ENCODE data around the gene KCTD2. TPM values are rescaled to one million over a fixed set of nuclear protein-coding genes. Genes with fewer than 3 reads are reported as not detected.
A peak's percentile ranks its signal among the peaks of the same experiment; 100 is the strongest.

Gene KCTD2
- total and polyA plus RNA-seq, 2 donors: 15.4 to 29.1 TPM

DNA sequence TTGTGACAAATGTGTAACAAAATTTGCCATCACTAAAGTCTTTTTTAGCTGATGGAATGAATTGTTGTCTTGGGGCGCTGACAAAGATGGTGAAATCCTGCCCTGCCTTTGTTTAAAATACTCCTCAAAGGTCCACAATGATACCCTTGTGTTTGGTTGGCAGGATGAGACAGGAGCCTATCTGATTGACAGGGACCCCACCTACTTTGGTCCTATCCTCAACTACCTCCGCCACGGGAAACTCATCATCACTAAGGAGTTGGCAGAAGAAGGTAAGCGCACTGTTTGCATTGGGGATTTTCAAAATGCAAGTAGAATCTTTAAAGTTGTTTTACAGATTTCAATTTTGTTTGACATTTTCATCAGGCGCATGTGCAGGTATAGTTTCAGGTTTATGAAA is 2.0 kb downstream of the KCTD2 start:
- Histone ChIP-seq H3K4me1 (ENCODE audit: insufficient read depth) (no peaks in the 10 kb centered on the region), H3K4me3 (ENCODE audit: low read depth, low read length) (no peak overlapping the region), H3K36me3 (ENCODE audit: insufficient read depth) (peaks cover 2% of the 10 kb centered on the region), H3K27ac (ENCODE audit: low read depth) (no peak overlapping the region)
- DNase-seq (ENCODE audit: extremely low spot score): no peak
- 80% methylated on average over 5 of the region's 5 CpGs for WGBS

DNA sequence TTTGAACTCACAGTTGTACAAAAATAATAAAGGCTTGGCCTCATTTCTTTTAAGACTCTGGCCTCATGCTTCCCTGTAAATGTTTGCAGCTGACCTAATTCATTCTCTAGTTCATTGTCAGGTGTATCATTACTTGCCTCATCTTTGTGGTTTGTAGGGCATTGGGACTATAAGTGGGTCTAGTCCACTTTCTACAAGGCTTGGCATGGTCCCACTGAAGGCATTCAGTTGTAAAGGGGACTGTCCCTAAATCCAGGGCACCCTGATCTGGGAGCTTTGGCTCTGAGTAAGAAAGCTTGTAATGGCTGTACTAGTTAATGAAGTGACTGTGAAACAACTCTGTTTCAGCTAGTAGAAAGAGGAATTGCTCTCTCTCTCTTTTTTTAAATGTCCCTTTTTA is 2.7 kb downstream of the KCTD2 start:
- Histone ChIP-seq H3K4me3 (ENCODE audit: low read depth, low read length) (no peak overlapping the region), H3K36me3 (ENCODE audit: insufficient read depth) (peaks cover 2% of the 10 kb centered on the region), H3K4me1 (ENCODE audit: insufficient read depth) (no peaks in the 10 kb centered on the region), H3K27ac (ENCODE audit: low read depth) (no peak overlapping the region)
- DNase-seq (ENCODE audit: extremely low spot score): no peak

DNA sequence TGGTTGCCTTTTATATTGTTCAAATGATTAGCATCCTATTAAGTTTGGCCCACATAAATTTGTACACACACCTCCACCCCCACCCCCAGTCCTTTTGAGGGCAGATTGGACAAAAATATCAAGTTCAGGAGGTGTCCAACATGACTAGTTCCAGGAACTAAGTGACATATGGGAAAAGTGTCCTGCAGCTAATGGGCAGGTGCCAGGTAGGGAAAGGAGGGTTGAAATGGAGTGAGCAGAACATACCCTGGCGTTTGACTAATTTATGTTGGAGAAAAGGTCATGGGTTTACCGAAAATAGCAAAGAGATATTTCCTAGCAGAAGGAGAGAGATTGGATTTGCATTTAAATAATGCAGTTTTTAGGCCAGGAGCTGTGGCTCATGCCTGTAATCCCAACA is 4.9 kb downstream of the KCTD2 start:
- H3K36me3 ChIP-seq (ENCODE audit: insufficient read depth): peaks cover 2% of the 10 kb centered on the region
- no peak overlapping the region for H3K4me3 ChIP-seq (ENCODE audit: low read depth, low read length)
- no peak overlapping the region for H3K27ac ChIP-seq (ENCODE audit: low read depth)
- H3K4me1 ChIP-seq (ENCODE audit: insufficient read depth): no peaks in the 10 kb centered on the region
- DNase-seq (ENCODE audit: extremely low spot score): no peak
- WGBS: 79% methylated on average over 2 of the region's 2 CpGs

DNA sequence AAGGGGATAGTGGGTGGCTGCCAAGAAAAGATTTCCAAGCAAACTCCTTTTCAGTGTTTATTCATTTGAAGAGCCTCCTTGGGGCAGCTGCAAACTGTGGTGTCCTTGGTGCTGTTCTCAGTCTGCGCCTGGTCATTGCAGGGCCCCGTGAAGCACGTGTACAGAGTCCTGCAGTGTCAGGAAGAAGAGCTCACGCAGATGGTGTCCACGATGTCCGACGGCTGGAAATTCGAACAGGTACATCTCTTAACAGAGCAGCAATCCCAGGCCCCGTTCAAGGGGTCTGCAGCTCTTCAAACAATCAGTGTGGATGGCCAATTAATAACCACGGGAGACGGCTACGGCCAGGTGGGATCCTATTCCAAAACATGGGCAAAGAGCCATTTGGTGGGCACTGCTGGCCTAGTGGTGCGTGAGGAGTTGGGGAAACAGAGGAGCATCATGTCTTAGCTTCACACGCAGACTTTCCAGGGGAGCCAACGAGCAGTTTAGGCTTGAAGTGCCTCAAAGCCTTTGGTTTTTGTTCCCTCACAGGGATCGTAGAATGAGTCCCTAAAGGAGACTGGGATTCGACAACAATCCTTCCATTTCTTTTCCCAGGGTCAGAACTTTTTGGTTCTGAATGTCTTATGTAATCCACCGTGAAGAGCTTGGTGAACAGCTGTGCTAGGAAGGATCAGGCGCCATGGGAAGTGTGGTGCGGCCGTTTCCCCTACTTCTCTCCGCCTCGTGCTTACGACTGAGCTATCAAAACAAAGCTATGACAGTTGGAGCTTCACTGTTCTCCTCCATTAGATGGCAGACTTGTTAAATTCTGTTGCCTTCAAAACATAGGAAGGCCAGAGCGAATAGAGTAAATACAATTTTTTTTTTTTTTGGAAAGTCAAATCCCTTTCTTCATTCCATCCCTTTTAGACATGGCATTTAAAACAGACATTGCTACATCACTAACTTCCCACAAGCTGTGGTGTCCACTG is 12.6 kb downstream of the KCTD2 start:
- no peak for DNase-seq (ENCODE audit: extremely low spot score)
- no peak overlapping the region for H3K4me3 ChIP-seq (ENCODE audit: low read depth, low read length)
- H3K4me1 ChIP-seq (ENCODE audit: insufficient read depth): no peaks in the 10 kb centered on the region
- H3K27ac ChIP-seq (ENCODE audit: low read depth): peak overlapping the region; percentile 46
- no peaks in the 10 kb centered on the region for H3K36me3 ChIP-seq (ENCODE audit: insufficient read depth)
- WGBS: 59% methylated on average over 25 of the region's 25 CpGs

DNA sequence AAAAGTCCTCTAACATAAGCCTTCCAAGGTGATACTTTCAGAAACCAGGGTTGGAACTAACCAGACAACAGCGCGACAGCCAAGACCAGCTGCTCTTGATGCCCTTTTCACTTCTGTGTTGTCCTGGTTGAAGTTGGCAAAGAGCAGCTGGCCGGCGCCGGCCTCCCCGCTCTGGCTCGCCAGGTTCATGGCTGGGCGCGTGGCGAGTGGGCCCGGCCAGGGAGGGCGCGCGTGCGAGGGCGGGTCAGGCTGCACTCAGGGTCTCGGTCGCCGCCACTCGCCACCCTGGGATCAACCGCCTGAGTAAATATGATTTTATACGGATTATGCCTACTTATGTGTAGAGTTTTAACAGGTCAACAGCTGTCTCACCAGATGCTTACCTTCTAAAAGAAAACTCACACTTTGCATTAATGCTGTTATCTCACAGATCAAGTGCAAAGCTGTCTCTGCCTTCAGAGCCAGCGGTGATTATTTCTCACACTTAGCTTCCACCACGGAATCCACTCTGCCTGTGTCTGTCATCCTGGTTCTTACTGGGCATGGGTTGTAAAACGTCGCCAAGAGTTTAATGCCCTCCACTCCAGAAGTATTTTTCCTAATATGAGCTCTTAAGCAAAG is 13.5 kb downstream of the KCTD2 start:
- WGBS: 92% methylated on average over 26 of the region's 26 CpGs
- Histone ChIP-seq H3K27ac (ENCODE audit: low read depth) (no peak overlapping the region), H3K36me3 (ENCODE audit: insufficient read depth) (no peaks in the 10 kb centered on the region), H3K4me1 (ENCODE audit: insufficient read depth) (no peaks in the 10 kb centered on the region), H3K4me3 (ENCODE audit: low read depth, low read length) (no peak overlapping the region)
- no peak for DNase-seq (ENCODE audit: extremely low spot score)

DNA sequence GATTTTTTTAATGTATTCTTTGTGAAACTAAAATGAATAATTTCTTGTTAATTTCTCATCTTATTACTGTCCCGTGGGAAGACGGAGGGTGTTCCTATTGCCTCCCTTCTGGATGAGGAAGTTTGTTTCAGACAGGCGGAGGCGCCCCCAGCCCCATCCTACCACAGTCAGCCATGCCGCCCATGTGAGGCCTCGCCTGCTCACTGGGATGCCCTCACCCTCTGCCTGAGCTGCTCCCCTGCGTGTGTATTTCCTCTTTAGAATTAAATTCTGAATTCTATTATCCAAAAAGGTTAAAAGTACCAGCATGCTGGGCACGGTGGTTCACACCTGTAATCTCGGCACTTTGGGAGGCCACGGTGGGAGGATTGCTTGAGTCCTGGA is 14.0 kb downstream of the KCTD2 start:
- 95% methylated on average over 10 of the region's 10 CpGs for WGBS
- no peaks in the 10 kb centered on the region for H3K4me1 ChIP-seq (ENCODE audit: insufficient read depth)
- DNase-seq (ENCODE audit: extremely low spot score): no peak
- H3K27ac ChIP-seq (ENCODE audit: low read depth): no peak overlapping the region
- H3K4me3 ChIP-seq (ENCODE audit: low read depth, low read length): no peak overlapping the region
- no peaks in the 10 kb centered on the region for H3K36me3 ChIP-seq (ENCODE audit: insufficient read depth)

DNA sequence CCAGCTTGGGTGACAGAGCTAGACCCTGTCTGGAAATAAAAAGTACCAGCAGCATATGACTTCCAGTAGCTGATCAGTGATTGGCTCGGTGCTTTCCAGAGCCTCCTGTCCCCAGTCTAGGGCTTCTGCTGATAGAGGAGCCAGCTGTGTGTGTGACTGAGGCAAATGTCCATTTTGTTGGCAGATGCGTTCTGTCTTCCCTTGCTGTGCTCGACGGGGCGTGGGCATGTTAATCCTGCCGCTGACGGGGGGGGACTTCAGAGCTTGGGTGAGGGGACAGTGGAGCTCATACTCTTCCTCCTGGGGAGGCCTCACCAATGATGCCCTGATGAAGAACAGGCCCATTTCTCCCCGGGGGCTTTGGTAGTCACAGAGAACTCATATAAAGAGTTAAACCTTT is 14.6 kb downstream of the KCTD2 start:
- H3K36me3 ChIP-seq (ENCODE audit: insufficient read depth): no peaks in the 10 kb centered on the region
- WGBS: 82% methylated on average over 8 of the region's 8 CpGs
- H3K27ac ChIP-seq (ENCODE audit: low read depth): no peak overlapping the region

DNA sequence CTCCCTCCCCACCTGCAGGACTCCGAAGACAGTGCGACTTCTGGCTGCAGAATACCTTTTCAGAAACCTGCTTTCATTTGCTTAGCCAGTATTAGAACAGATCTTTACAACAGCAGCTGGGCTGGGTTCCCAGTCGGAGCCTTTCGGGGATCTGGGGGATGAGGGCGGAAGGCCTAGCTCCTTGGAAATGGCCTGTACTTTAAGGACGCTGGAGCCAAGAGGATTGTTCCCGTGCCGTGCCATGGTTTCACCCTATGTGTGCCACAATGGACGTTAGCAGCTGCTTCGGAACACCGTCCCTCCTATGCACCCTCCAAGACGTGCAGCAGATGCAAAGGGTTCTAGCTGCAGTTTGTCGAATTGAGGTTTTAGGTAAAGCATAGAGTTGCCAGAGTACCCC is 16.2 kb downstream of the KCTD2 start:
- H3K36me3 ChIP-seq (ENCODE audit: insufficient read depth): no peaks in the 10 kb centered on the region
- DNase-seq (ENCODE audit: extremely low spot score): no peak

More for the DNA sequence above, 14.6 kb downstream of the KCTD2 start:
- no peak overlapping the region for H3K4me3 ChIP-seq (ENCODE audit: low read depth, low read length)
- no peaks in the 10 kb centered on the region for H3K4me1 ChIP-seq (ENCODE audit: insufficient read depth)
- no peak for DNase-seq (ENCODE audit: extremely low spot score)

DNA sequence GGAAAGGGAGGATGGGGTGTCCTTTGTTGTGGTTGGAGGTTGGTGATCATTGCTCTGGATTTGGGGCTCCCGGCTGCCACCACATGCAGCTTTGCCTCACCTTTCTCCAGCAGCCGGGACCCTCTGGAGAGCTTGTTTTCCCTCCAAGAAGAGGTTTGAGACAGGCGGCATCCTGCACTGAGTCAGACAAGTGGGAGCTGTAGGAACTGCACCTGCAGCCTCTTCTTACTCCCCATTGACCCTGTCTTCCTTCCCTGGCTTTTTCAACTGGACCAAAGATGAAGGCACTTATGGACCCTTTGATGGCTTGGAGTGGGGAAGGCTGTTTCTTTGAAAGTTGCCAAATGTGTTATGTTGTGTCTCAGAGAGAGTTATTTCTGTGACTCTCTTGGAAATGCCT is 16.6 kb downstream of the KCTD2 start:
- Histone ChIP-seq H3K36me3 (ENCODE audit: insufficient read depth) (no peaks in the 10 kb centered on the region), H3K4me3 (ENCODE audit: low read depth, low read length) (no peak overlapping the region), H3K27ac (ENCODE audit: low read depth) (no peak overlapping the region), H3K4me1 (ENCODE audit: insufficient read depth) (no peaks in the 10 kb centered on the region)
- WGBS: 92% methylated on average over 3 of the region's 3 CpGs
- DNase-seq (ENCODE audit: extremely low spot score): no peak

More for the DNA sequence above, 16.2 kb downstream of the KCTD2 start:
- Histone ChIP-seq H3K4me1 (ENCODE audit: insufficient read depth) (no peaks in the 10 kb centered on the region), H3K4me3 (ENCODE audit: low read depth, low read length) (no peak overlapping the region), H3K27ac (ENCODE audit: low read depth) (no peak overlapping the region)
- 87% methylated on average over 13 of the region's 13 CpGs for whole genome bisulfite sequencing

DNA sequence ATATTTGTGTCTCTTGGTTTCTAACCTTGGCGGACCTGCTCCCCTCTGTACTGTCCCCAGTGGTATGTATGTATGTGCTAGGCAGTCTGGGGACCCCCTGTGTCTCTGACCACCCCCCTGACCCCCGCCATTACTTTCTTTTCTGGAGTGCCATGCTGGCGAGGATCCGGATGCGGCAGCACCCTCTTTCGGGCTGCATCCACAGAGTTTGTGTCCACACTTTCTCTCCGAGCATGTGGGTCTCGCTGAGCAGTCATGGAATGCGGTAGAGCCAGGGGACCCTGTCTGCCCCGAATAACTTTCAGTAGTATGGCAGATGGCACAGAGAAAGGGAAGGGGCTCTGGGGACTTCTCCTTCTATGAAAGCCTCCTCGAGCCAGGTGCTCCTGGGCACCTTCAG is 17.0 kb downstream of the KCTD2 start:
- WGBS: 93% methylated on average over 11 of the region's 11 CpGs
- no peak overlapping the region for H3K4me3 ChIP-seq (ENCODE audit: low read depth, low read length)
- no peak for DNase-seq (ENCODE audit: extremely low spot score)
- H3K4me1 ChIP-seq (ENCODE audit: insufficient read depth): no peaks in the 10 kb centered on the region
- no peak overlapping the region for H3K27ac ChIP-seq (ENCODE audit: low read depth)
- no peaks in the 10 kb centered on the region for H3K36me3 ChIP-seq (ENCODE audit: insufficient read depth)

DNA sequence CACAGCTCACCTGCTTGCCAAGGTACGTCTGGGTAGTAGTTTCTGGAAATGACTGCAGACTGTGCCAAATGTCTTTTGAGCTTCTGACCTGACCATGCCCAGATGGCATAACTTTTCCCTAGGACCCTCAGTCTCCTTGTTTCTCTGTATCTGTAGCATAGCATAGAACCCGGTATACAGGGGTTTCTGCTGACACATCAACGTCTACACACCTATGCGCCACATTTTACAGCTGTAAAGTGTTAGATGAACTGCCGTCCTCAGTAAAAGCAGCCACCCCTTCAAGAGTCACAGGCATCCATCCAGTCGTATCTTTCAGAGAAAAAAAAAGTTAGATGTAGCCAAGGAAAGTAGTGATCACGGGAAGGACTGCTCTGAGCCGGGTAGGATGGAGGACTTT is 17.4 kb downstream of the KCTD2 start:
- H3K27ac ChIP-seq (ENCODE audit: low read depth): no peak overlapping the region
- H3K36me3 ChIP-seq (ENCODE audit: insufficient read depth): no peaks in the 10 kb centered on the region
- no peak overlapping the region for H3K4me3 ChIP-seq (ENCODE audit: low read depth, low read length)
- no peak for DNase-seq (ENCODE audit: extremely low spot score)
- WGBS: 85% methylated on average over 8 of the region's 8 CpGs
- no peaks in the 10 kb centered on the region for H3K4me1 ChIP-seq (ENCODE audit: insufficient read depth)

DNA sequence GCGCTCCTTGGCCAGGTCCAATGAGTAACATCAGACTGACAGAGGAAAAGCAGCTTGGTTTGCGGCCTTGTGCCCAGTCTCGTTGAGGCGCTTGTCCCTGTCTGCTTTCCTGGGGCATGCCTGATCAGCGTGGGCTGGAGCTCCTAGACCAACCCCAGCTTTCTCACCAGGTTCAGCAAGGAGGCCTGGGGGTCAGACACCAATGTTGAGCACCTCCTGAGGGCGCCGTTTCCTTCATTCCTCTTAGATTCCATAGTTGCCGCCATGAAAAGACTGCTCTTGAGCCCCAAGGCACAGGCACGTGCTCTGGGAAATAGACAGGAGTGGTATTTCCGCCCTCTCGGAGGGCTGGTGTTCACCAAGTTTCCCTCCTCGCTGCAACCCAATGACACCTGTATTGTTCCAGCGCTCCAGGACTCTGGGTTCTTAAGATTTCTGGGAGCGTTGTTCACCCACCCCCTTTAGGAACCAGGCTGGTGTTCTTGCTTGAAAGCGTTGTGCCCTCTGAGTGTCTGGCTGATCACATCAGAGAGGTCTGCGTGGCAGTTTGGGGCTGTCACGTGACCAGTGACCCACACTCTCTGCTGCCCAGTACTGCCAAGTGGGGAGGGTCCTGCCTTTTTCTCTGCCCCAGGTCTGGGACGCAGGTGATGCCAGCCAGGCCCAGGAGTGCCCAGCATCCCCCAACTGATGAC is 18.0 kb downstream of the KCTD2 start:
- Histone ChIP-seq H3K4me1 (ENCODE audit: insufficient read depth) (no peaks in the 10 kb centered on the region), H3K27ac (ENCODE audit: low read depth) (no peak overlapping the region), H3K4me3 (ENCODE audit: low read depth, low read length) (no peak overlapping the region), H3K36me3 (ENCODE audit: insufficient read depth) (no peaks in the 10 kb centered on the region)
- DNase-seq (ENCODE audit: extremely low spot score): no peak
- 90% methylated on average over 18 of the region's 18 CpGs for WGBS

DNA sequence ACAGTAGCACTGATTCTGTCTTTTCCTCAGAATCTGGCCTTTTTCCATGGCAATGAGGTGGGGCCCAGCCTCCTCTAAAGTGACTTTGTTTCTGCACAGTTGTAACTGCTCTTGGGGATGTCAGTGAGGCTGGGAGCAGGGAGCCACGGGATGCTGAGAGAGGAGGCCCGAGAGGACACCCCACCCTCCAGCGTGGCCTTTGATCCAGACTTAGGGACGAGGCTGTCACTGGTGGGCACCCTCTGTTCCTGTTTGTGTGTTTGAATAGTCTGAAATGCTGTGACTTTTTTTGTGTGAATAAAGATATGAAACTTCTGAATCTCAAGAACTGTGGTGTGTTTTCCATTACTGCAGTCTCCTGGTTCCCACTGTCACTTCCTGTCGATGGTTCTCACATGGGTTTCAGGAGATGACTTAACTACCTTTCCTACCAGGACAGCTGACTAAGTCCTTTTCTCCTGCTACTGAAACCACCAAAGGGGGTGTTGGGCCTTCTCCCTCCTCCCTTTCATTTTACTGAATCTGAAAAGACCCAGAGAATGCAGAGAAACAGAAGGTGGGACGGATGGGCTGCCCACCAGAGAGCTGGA is 18.6 kb downstream of the KCTD2 start:
- no peak overlapping the region for H3K27ac ChIP-seq (ENCODE audit: low read depth)
- no peak overlapping the region for H3K4me3 ChIP-seq (ENCODE audit: low read depth, low read length)
- H3K4me1 ChIP-seq (ENCODE audit: insufficient read depth): no peaks in the 10 kb centered on the region
- DNase-seq (ENCODE audit: extremely low spot score): no peak
- 74% methylated on average over 6 of the region's 6 CpGs for WGBS
- no peaks in the 10 kb centered on the region for H3K36me3 ChIP-seq (ENCODE audit: insufficient read depth)
